ENCODE measurements around the gene FLNB.
A peak's percentile ranks its signal among the peaks of the same experiment; 100 is the strongest.

Gene FLNB

GRCh38 chr3:58008141-58009025, at the start of gene FLNB:
TSS of gene FLNB (plus strand) at chr3:58008422. CDS start at chr3:58008565, 143 bp downstream.
- peak; percentile 61 for TF ChIP-seq CTCF (IDR thresholded peaks at IDR 0.05)
- Histone ChIP-seq H3K27me3 (peaks cover 18% of the 10 kb centered on the region), H3K9me3 (no peaks in the 10 kb centered on the region), H3K4me3 (ENCODE audit: low read depth in 1 of 2, low read length in 1 of 2) (peak within 1 kb of the TSS; percentile 65 to 72), H3K27ac (peak within 1 kb of the TSS; percentile 20), H3K36me3 (no peaks in the 10 kb centered on the region), H3K4me1 (ENCODE audit: control insufficient read depth in 1 of 2, insufficient read depth in 1 of 2, low read depth in 1 of 2, low read length in 1 of 2) (peaks cover 16 to 17% of the 10 kb centered on the region in 2 experiments)

GRCh38 chr3:57958642-57959422, 49.4 kb upstream of the FLNB start:
- H3K36me3 ChIP-seq = no peaks in the 10 kb centered on the region
- H3K4me1 ChIP-seq (ENCODE audit: control insufficient read depth in 1 of 2, insufficient read depth in 1 of 2, low read depth in 1 of 2, low read length in 1 of 2) = peaks cover 12 to 19% of the 10 kb centered on the region in 2 experiments
- no peak for TF ChIP-seq CTCF (IDR thresholded peaks at IDR 0.05)
- peak overlapping the region; percentile 69 for H3K27ac ChIP-seq
- H3K9me3 ChIP-seq = no peaks in the 10 kb centered on the region
- H3K4me3 ChIP-seq (ENCODE audit: low read depth in 1 of 2, low read length in 1 of 2) = peak overlapping the region in 1 of 2 experiments; percentile 47
- H3K27me3 ChIP-seq = no peaks in the 10 kb centered on the region

GRCh38 chr3:57959423-57960173, 48.6 kb upstream of the FLNB start:
- Histone ChIP-seq H3K27ac (peak overlapping the region; percentile 69), H3K36me3 (no peaks in the 10 kb centered on the region), H3K9me3 (no peaks in the 10 kb centered on the region), H3K4me1 (ENCODE audit: control insufficient read depth in 1 of 2, insufficient read depth in 1 of 2, low read depth in 1 of 2, low read length in 1 of 2) (peaks cover 12 to 19% of the 10 kb centered on the region in 2 experiments), H3K4me3 (ENCODE audit: low read depth in 1 of 2, low read length in 1 of 2) (peak overlapping the region; percentile 26 to 47), H3K27me3 (no peaks in the 10 kb centered on the region)
- TF ChIP-seq CTCF (IDR thresholded peaks at IDR 0.05) = no peak

GRCh38 chr3:57960174-57960505, 48.1 kb upstream of the FLNB start:
- Histone ChIP-seq H3K36me3 (no peaks in the 10 kb centered on the region), H3K27me3 (no peaks in the 10 kb centered on the region), H3K4me3 (ENCODE audit: low read depth in 1 of 2, low read length in 1 of 2) (peak overlapping the region in 1 of 2 experiments; percentile 47), H3K4me1 (ENCODE audit: control insufficient read depth in 1 of 2, insufficient read depth in 1 of 2, low read depth in 1 of 2, low read length in 1 of 2) (peaks cover 12 to 19% of the 10 kb centered on the region in 2 experiments), H3K27ac (peak overlapping the region; percentile 69), H3K9me3 (no peaks in the 10 kb centered on the region)
- TF ChIP-seq CTCF (IDR thresholded peaks at IDR 0.05) = no peak

DNA sequence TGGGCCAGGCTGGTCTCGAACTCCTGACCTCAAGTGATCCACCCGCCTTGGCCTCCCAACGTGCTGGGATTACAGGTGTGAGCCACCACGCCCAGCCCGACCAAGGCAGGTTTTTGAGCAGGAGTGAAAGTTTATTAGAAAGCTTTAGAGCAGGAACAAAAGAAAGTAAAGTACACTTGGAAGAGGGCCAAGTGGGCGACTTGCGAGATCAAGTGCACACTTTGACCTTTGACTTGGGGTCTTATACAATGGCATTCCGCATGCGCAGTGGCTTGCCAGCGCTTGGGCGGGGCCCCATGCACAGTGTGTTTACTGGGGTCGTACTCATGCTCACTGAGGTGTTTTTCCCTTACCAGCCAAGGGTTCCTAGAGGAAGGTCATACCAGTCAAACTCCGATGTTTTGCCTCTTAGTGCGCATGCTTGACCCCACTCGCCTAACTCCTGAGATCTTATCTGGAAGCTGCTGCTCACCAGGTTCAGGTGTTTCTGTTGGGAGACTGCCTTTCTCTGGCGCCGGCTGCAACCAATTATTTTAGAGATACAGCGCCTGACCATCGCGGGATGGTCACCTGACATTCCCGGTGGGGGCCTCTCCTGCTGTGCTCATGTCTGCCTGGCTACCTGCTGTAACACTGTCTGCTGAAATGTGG, 46.9 kb upstream of the FLNB start:
- Histone ChIP-seq H3K4me1 (ENCODE audit: control insufficient read depth in 1 of 2, insufficient read depth in 1 of 2, low read depth in 1 of 2, low read length in 1 of 2) (peaks cover 12 to 19% of the 10 kb centered on the region in 2 experiments), H3K36me3 (no peaks in the 10 kb centered on the region), H3K4me3 (ENCODE audit: low read depth in 1 of 2, low read length in 1 of 2) (no peak overlapping the region), H3K27ac (no peak overlapping the region), H3K9me3 (no peaks in the 10 kb centered on the region), H3K27me3 (no peaks in the 10 kb centered on the region)
- no peak for TF ChIP-seq CTCF (IDR thresholded peaks at IDR 0.05)
